GM12874 (cell line): ENCODE results near the gene NFKBIE.

Source experiments
- TF ChIP-seq, protein P1 (sequence below): IDR thresholded peaks from 2 replicates; pipeline ENCODE4 v1.5.1; 2011; ENCODE audit warnings: low read depth, mild to moderate bottlenecking, control low read depth, low read length, moderate library complexity; ENCODE audit not compliant: insufficient read depth

NFKBIE gene

DNA sequence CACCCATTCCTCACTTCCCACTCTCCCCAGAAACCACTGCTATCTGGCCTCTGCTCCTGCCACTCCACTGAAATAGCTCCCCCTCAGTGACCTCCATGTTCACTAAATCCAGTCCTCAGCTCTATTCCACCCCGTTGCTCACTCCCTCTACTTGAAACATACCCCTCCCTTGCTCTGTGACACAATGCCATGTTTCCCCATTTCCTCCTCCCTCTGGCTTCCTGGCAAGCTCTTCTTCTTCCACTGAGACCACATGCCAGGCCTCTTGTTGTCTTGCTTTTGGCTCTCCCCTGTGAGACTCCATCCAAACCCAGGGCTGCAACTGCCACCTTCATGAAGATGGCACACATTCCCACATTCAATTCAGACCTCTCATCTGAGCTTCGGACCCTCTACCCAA lies 18.8 kb upstream of the NFKBIE start:
- TF ChIP-seq, protein P1, sequence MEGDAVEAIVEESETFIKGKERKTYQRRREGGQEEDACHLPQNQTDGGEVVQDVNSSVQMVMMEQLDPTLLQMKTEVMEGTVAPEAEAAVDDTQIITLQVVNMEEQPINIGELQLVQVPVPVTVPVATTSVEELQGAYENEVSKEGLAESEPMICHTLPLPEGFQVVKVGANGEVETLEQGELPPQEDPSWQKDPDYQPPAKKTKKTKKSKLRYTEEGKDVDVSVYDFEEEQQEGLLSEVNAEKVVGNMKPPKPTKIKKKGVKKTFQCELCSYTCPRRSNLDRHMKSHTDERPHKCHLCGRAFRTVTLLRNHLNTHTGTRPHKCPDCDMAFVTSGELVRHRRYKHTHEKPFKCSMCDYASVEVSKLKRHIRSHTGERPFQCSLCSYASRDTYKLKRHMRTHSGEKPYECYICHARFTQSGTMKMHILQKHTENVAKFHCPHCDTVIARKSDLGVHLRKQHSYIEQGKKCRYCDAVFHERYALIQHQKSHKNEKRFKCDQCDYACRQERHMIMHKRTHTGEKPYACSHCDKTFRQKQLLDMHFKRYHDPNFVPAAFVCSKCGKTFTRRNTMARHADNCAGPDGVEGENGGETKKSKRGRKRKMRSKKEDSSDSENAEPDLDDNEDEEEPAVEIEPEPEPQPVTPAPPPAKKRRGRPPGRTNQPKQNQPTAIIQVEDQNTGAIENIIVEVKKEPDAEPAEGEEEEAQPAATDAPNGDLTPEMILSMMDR = no peak

- TF ChIP-seq, protein P1 = no peak
Measured at GRCh38 chr6:44278774-44279697, 13.7 kb upstream of the NFKBIE start.

- TF ChIP-seq, protein P1 = no peak
Measured at GRCh38 chr6:44278315-44278714, 13.0 kb upstream of the NFKBIE start.

DNA sequence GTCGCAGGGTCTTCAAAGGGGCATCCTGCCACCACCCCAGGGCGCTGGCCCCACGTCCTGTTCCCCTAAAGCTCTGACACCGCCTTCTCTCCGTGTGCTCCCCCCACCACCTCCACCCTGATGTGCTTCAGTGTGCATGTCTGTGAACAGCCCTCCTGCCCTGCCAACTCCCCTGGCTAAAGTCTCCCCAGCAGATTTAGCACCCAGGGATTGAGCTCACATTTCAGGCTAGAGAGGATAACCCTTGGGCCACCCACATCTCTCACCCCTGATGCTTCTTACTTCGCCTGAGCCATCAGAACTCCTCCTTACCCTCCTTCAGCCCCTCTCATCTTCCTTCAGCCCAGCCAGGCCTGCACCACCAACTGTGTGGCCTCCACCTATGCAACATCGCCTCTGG lies 12.4 kb upstream of the NFKBIE start:
- TF ChIP-seq, protein P1 = no peak

GRCh38 chr6:44276667-44277640 lies 11.6 kb upstream of the NFKBIE start:
- TF ChIP-seq, protein P1 = no peak

DNA sequence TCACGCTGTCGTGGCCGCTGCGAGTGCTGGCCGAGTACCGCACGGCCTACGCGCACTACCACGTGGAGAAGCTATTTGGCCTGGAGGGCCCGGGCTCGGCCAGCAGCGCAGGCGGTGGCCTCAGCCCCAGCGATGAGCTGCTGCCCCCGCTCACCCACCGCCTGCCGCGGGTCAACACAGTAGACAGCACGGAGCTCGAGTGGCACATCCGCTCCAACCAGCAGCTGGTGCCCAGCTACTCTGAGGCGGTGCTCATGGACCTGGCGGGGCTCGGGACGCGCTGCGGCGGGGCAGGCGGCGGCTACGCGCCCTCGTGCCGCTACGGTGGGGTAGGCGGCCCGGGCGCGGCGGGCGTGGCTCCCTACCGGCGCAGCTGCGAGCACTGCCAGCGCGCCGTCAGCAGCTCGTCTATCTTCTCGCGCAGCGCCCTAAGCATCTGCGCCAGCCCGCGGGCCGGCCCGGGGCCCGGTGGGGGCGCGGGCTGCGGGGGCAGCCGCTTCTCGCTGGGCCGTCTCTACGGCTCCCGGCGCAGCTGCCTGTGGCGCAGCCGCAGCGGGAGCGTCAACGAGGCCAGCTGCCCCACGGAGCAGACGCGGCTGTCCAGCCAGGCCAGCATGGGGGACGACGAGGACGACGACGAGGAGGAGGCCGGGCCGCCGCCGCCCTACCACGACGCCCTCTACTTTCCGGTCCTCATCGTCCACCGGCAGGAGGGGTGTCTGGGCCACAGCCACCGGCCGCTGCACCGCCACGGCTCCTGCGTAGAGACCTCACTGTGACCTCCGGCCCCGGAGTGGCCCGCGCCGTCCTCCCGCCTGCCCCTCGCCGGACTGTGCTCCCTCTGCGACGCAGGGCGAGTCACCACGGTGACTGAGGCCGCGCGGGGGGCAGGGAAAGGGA lies 10.6 kb upstream of the NFKBIE start:
- TF ChIP-seq, protein P1 = no peak
